Right atrium auricular region (tissue), 2 donors: ENCODE results near the gene TFEB. TPM values are rescaled to one million over a fixed set of nuclear protein-coding genes. Genes with fewer than 3 reads are reported as not detected.

Source experiments
- DNase-seq: peaks from one replicate; pipeline ENCODE4 v3.0.0-alpha.2; 2019; ENCODE audit warnings: low spot score
- H3K27ac ChIP-seq, 2 donors: fragments of 200-600 bp; sonication (generic); 1 replicate in 1 of 2; 2 replicates in 1 of 2; pipeline ENCODE4 v1.5.1; 2016 to 2019
- H3K27me3 ChIP-seq, 2 donors: fragments of 200-600 bp; sonication (generic); one replicate each; pipeline versions ENCODE4 v1.5.1 to v1.6.0; 2017 to 2019
- H3K36me3 ChIP-seq: fragments of 200-600 bp; sonication (generic); one replicate; pipeline ENCODE4 v1.5.1; 2016
- H3K4me1 ChIP-seq, 2 donors: fragments of 200-600 bp; sonication (generic); one replicate each; pipeline versions ENCODE4 v1.5.1 to v1.6.0; 2017 to 2019
- H3K4me3 ChIP-seq, 2 donors: fragments of 200-600 bp; sonication (generic); 1 replicate in 1 of 2; 2 replicates in 1 of 2; pipeline ENCODE4 v1.5.1; 2017 to 2019; ENCODE audit warnings: mild to moderate bottlenecking in 1 of 2, moderate library complexity in 1 of 2
- H3K9me3 ChIP-seq, 2 donors: fragments of 200-600 bp; sonication (generic); one replicate each; pipeline ENCODE4 v1.5.1; 2019
- CTCF ChIP-seq, 2 donors: fragments of 200-600 bp; sonication (generic); IDR thresholded peaks; one replicate each; pipeline ENCODE4 v1.5.1; 2019; ENCODE audit warnings: antibody characterized with exemption in 2 of 2
- total RNA-seq, 2 donors: library from RNA; depleted of rRNA; stranded (reverse); fragments of >200 nt; gene quantifications; one replicate each; pipeline ENCODE4 v1.1.0, GENCODE V29; 2016

Gene TFEB
- total RNA-seq, 2 donors from 2014 or later = 31.5 to 35.8 TPM

- H3K4me3 ChIP-seq = peak overlapping the region in 1 of 2 donors; percentile 1
- peak overlapping the region; percentile 76 to 80 for H3K27ac ChIP-seq
- TF ChIP-seq CTCF (IDR thresholded peaks at IDR 0.05) = no peak
- no peak for DNase-seq
- H3K27me3 ChIP-seq = no peaks in the 10 kb centered on the region
- H3K9me3 ChIP-seq = no peaks in the 10 kb centered on the region
- H3K4me1 ChIP-seq = peaks cover 0 to 98% of the 10 kb centered on the region in 2 donors
- no peaks in the 10 kb centered on the region for H3K36me3 ChIP-seq
These were observed 11.2 kb downstream of the TFEB start for GRCh38 chr6:41724228-41724580.

- H3K4me3 ChIP-seq = peak overlapping the region in 1 of 2 donors; percentile 1
- no peaks in the 10 kb centered on the region for H3K36me3 ChIP-seq
- no peaks in the 10 kb centered on the region for H3K27me3 ChIP-seq
- TF ChIP-seq CTCF (IDR thresholded peaks at IDR 0.05) = no peak
- peak overlapping the region; percentile 76 to 80 for H3K27ac ChIP-seq
- no peaks in the 10 kb centered on the region for H3K9me3 ChIP-seq
- peak; percentile 85 for DNase-seq
- peaks cover 0 to 98% of the 10 kb centered on the region in 2 donors for H3K4me1 ChIP-seq
These were observed 11.7 kb downstream of the TFEB start for GRCh38 chr6:41723530-41724227.

- Histone ChIP-seq H3K9me3 (no peaks in the 10 kb centered on the region), H3K36me3 (no peaks in the 10 kb centered on the region), H3K27ac (peak overlapping the region; percentile 76 to 80), H3K4me3 (no peak overlapping the region), H3K27me3 (no peaks in the 10 kb centered on the region), H3K4me1 (peaks cover 0 to 98% of the 10 kb centered on the region in 2 donors)
- no peak for TF ChIP-seq CTCF (IDR thresholded peaks at IDR 0.05)
- DNase-seq = no peak
These were observed 12.4 kb downstream of the TFEB start for GRCh38 chr6:41722969-41723529.

- peaks cover 0 to 98% of the 10 kb centered on the region in 2 donors for H3K4me1 ChIP-seq
- no peak for DNase-seq
- no peak overlapping the region for H3K4me3 ChIP-seq
- no peaks in the 10 kb centered on the region for H3K36me3 ChIP-seq
- H3K9me3 ChIP-seq = no peaks in the 10 kb centered on the region
- H3K27ac ChIP-seq = peak overlapping the region; percentile 14 to 56
- H3K27me3 ChIP-seq = no peaks in the 10 kb centered on the region
- TF ChIP-seq CTCF (IDR thresholded peaks at IDR 0.05) = no peak
These were observed 14.0 kb downstream of the TFEB start for GRCh38 chr6:41721414-41721813.

DNA sequence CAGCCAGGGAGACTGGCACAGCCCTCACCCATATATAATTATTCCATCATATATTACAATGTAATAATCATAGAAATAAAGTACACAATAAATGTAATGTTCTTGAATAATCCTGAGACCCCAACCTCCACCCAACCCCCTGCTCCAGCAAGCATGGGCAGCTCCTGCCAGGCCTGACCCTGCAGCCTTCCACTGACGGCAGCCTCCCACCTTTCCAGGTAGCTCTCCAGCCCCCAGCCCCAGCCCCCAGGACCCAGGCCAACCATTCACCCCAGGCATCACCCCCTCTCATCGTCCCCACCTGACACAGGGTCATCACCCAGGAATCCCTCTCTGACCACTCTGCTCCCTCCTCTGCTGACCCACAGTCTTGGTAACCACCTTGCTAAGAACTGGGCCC, 14.6 kb downstream of the TFEB start:
- Histone ChIP-seq H3K27ac (peak overlapping the region; percentile 14 to 56), H3K4me1 (peaks cover 0 to 98% of the 10 kb centered on the region in 2 donors), H3K4me3 (no peak overlapping the region), H3K9me3 (no peaks in the 10 kb centered on the region), H3K27me3 (no peaks in the 10 kb centered on the region), H3K36me3 (no peaks in the 10 kb centered on the region)
- no peak for DNase-seq
- TF ChIP-seq CTCF (IDR thresholded peaks at IDR 0.05) = no peak
